HG03066 (cell line): ENCODE results near the gene KPNA1.
A peak's percentile ranks its signal among the peaks of the same experiment; 100 is the strongest.

ENCODE experiments used
- ATAC-seq: cut with Tn5 transposase; IDR thresholded peaks from one replicate; pipeline ENCODE4 v1.9.1; 2021; ENCODE audit warnings: low read depth; ENCODE audit not compliant: unreplicated experiment

The KPNA1 gene

DNA sequence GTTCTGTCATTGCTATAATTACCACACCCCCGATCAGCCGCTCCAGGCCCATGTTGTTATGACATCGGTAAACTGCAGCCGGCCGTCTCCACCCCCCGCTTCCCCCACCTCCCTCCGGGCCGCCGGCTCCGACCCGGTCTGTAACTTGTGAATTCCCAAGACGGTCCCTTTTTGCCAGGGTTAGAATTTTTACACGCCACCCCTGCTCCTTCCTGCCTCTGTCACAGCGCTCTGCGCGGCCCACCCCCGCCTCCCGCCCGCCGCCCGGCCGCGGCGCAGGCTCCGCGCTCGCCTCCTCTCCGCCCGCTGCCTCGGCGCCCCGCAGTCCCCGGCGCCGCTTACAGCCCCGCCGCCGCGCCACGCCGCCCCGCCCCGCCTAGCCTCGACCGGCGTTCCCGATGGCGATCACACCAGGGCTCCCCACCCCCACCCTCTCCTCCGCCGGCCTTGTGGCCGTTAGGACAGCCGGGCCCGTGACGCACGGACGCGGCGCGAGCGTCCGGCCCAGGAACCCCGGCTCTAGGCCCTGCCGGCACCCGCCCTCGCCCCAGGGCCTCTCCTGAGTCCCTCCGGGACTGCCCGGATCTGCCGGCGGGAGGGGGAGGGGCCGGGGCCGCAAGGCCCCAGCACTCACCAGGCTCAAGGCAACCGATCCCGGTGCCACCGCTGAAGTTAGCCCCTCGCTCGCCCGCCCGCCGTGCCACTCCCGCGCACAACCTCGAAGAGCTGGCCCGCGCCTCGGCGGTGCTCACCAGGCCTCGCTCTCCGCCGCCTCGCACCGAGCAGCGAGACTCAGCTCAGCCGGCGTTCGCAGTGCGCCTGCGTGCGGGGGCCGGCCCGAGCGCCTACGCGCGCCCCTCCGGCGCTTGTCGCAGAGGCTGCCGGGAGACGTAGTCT, at the start of gene KPNA1:
Gene KPNA1 (minus strand): TSS at position 817 of the 897 bp plus-strand sequence. CDS start 18,374 bp downstream, outside the sequence.
- peak; percentile 81 for ATAC-seq

DNA sequence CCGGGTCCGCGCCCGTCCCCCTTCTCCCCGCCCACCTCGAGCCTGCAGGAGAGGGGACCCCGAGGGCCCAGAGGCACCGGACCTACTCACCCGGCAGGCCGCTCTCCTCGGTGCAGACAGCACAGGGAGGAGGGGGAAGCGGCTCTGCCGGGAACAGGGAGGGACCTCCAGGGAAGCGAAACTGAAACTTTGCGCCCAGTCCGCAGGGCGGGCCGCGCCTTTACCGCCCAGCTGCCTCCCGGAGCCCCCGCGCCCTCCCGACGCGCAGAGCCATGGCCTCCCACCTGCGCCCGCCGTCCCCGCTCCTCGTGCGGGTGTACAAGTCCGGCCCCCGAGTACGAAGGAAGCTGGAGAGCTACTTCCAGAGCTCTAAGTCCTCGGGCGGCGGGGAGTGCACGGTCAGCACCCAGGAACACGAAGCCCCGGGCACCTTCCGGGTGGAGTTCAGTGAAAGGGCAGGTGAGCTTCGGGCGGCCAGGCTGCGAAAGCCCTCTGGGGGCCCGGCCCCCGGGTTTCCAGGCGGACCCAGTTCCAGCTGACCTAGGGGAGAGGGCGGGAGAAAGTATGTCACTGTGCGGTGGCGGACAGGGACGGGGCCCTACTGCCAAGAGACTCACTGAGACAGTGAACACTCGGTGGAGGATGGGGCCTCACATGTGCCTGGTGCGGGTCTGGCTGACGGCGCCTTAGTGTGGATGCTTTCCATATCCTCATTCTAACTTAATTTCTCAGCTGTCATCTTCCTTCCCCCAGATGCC, 49.6 kb upstream of the KPNA1 start, which contains the start of the genes DTX3L and PARP9:
Gene DTX3L (plus strand): TSS at position 184 of the 758 bp plus-strand sequence. CDS start 89 bp downstream, at position 273.
Gene PARP9 (minus strand): TSS at position 146 of the 758 bp plus-strand sequence. CDS start 4,680 bp downstream, outside the sequence.
- peak; percentile 58 for ATAC-seq

DNA sequence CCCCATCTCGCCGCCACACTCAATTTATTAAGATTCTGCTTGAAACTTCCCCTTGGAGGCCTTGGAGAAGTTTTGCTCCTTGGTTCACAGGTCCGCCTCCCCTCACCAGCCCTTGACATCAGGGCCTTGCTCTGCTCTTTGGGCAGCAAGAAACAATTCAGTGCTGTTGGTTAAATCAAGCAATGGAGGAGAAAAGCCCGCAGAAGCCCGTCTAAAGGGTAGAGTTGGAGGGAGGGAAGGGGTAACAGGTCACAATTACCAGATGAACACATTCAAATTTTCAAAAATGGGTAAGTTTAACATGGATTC, 48.9 kb upstream of the KPNA1 start:
- ATAC-seq = peak; percentile 3

DNA sequence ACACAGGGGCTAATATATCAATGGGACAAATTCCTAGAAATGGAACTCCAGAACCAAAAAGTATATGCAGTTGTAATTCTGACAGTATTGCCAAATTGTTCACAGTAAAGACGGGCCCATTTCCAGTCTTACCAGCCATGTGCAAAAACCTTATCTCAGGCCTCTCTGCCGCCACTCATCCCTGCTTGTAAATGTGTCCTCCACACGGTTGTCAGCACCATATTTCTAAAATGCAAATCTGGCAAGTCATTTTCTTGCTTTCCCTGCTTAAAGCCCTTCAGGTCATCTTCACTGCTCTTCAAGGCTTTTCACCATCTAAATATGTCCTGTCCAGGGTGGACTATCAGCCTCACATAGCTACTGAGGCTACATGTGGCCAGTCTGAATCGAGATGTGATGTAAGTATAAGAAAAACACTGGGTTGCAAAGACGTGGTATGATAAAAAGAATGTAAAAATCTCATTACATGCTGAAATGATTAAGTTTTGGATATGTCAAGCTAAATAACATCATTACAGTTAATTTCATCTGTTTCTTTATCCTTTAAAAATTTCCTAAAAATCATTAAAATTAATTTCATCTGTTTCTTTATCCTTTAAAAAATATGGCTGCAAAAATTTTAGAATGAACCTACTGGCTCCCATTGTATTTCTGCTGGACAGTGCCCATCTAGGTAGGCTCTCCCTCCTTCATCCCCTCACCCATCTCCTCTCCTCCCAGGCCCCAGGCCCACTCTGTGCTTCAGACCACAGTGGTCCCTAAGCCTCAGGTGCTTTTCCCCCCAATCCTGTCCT, 48.4 kb upstream of the KPNA1 start:
- ATAC-seq = no peak

DNA sequence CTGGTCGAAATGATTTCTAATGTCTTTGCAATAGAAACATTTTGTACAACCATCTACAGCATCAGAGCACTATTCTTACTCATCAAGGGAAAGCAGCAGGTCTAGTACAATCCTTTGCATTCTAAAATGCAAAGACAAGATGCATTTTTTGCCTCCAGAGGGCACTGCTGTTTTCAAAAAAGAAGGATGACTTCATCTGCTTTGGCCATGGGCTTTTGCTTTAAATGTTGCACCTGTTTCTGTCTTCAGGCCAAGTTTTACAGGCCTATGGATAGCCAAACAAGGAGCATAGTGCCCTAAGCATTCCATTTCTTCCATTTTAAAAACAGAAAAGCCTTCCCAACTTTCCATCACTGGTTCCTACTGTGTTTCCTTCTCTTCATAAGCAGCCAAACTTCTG, 45.9 kb upstream of the KPNA1 start:
- ATAC-seq = no peak

DNA sequence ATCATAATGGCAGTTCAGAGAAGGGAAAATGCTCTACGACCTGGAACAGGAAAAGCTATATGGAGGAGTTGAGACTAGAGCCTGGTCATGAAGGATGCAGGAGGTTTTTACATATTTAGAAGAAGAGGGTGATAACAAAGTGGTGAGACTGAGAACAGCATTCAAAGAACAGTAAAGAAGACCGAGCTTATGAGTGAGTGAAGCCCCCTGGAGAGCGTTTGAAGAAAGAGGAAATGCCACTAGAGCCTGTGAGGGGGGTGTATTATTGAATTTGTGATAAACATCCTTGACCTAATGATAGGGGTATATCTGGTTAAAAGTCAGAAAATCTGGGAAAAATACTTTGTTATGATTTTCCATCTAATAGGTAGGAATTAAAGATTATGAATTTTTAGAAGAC, 45.2 kb upstream of the KPNA1 start:
- ATAC-seq = no peak

DNA sequence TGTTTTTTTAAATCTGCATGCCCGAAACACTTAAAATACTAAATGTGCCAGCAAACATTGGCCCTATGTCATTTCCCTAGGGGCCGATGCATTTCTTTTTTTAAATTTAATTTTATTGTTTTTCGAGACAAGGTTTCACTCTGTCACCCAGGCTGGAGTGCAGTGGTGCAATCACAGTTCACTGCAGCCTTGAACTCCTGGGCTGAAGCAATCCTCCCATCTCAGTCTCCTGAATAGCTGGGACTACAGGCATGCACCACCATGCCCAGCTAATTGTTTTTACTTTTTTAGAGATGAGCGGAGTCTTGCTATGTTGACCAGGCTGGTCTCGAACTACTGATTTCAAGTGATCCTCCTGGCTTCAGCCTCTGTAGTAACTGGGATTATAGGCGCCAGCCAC, 43.9 kb upstream of the KPNA1 start:
- ATAC-seq = no peak

DNA sequence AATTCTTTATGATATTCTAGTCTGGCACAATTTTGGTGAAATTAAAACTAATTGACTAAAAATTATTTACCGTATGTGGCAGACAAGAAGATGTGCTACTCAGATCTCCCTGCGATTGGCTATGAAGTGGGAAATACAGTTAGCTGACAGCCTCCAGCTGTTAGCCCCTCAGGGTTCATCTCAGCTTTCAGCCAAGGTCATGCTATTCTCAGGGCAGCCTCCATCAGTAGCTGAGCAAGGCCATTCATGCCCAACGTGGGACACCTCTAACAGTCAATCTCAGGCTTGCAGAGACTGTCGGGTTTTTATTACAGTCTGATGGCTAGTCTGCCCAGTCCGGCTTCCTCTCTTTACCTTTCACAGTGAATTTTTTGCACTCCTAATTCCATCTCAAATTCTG, 42.6 kb upstream of the KPNA1 start:
- ATAC-seq = no peak

DNA sequence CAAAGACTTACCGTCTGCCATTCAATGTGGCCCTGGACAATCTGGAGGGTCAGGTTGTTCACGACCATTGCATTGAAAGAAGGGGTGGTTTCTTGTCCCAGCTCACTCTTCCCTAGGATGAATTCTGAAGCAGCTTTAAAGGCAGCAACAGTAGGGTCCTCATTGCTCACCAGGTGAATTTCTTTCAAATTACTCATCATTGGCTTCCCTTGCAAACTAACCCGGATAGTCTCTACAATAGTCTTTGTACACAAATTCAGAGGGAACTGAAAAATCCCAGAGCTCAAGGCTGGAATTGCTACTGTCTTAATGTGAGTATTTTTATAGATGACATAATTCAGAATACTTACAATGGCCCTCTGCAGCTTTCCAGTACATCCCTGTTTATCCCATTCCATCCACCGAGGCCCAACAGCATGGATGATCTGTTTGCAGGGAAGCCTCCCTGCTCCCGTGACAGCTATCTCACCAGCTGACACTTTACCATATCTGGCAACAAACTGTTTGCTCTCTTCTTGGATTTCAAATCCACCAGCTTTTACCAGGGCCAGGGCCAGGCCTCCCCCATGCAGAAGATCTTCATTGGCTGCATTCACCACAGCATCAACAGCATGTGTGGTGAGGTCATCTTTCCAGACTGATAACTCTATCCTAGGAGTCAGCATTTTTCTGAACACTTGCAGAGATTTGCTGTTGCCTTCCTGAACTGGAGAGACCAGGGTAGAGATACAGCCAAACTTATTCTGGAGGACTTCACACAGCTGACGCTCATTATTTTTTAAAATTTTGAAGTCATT, 40.7 kb upstream of the KPNA1 start:
- ATAC-seq = no peak

DNA sequence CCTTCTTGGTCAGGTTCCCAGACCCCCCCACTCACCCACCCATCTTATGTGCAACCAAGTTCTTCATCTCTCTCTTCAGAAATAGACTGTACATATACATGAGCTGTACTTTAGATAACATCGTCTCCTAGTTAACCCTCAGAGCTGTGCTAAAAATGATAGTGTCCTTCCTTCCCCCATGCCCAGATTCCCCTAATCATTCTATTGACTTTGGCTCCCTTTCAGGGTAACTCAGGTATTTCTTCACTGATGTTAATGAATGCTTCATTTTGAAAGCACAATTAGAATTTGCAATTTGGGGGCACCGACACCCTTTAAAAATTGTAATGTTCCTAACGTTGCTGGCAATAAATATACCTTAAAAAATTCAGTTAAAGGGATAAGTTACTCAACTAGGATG, 38.4 kb upstream of the KPNA1 start:
- no peak for ATAC-seq

DNA sequence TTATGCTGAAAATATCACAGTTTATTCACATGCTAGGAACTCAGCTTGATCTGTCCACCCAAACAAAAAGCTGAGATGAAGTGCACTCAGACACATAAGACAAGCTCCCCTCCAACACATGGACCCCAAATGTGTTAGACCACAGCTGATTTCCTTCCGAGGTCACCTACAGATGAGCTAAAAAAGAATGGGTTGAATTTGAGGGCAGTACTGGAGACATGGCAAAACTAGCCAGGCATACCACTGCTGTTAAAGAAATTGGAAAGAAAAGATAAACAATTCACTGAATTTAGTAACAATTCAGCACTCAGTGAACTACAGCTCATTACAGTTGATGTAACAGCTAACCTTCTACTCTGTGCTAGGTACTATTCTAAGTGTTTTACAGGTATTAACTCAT, 33.9 kb upstream of the KPNA1 start:
- ATAC-seq = no peak

DNA sequence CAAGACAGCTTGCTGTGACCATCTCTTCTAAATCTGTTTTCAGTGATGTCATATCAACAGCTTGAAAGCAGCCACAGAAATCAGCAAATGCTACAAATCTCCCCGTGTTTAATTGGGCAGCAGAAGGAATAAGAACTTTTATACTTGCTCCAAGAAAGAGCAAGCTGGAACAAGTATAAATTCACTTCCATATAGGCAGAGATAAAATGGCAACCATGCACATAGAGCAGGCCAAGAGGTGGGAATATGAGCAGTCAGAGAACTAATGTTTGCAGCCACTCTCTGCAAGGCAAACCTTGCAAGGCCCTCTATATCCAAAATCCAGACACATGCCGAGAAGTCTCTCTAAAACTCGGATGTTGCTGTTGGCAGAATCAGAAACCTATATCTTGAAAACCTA, 33.3 kb upstream of the KPNA1 start:
- no peak for ATAC-seq

DNA sequence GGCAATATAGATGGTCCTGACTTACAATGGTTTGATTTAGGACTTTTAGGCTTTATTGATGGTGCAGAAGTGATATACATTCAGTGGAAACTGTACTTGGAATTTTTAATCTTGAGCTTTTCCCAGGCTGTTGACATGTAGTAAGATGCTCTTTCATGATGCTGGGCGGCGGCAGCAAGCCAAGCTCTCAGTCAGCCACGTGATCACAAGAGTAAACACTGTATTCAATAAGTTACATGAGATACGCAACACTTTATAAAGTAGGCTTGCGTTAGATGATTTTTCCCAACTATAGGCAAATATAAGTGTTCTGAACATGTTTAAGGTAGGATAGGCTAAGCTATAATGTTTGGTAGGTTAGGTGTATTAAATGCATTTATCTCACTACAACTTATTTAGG, 31.4 kb upstream of the KPNA1 start:
- no peak for ATAC-seq

DNA sequence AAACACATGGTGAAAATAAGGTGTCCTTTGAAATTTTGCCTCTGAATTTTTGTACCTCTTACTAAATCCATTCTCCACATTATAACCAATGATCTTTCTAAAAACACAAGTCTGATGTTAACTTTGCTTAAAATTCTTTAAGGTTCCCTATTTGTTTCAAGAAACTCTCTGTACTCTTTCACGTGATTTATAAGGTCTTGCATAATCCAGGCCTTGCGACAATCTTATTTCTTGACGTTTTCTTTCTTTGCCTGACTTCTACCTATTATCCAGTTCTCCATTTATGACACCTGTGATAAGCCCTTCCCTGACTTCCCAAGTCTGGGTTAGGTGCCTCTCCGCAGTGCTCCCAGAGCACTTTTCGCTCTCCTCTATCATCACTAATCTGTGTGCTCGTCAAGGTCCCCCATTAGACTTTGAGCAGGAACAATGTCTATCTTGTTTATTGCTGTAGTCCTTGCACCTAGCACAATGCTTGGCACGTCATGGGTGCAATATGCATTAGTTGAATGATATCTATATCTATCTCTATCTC, 24.3 kb upstream of the KPNA1 start:
- ATAC-seq = no peak

DNA sequence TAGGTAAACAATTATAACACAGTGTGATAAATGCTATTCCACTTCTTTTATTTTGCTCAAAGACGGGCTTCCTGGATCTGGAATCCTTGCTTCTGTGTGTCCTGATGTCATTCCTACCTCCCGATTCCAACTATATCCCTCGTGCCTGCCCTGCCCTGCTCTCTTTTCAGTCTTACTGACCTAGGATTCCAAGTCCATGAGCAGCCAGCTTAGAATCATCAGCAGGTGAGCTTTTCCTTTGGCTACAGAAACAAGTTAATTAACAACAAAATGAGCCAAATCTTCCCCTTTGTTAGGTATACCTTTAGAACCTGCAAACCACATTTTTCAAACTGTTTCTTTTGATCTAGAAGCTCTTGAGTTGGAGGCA, 21.9 kb upstream of the KPNA1 start:
- no peak for ATAC-seq

DNA sequence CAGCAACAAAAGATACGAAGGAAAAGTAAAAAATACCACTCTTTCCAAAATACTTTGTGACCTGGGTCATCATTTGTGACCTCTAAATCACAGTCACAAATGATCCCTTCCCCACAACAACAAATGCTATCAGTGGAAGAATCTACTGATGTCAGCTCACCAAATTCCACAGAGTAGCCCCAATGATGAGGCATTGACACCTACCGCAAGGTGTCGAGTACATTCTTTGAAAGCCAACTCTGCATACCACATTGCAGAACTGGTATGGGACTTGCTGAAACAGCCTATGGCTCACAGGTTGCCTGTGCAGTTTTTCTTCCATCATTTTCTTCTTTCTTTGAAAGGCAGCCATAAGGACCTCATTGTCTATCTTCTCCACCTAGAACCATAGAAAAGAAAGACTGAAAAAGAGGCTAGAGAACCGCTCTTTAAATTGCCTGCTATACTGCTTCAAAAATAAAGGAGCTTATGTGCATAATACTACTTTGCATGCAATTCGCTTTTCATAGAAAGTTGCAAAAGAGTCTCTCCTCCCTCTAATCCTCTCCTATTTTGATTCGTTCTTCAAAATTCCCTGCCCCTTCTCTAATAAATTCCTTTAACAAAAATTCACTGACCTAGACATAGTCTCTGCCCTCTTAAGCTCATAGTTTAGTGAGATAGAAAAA, 21.4 kb upstream of the KPNA1 start:
- no peak for ATAC-seq

DNA sequence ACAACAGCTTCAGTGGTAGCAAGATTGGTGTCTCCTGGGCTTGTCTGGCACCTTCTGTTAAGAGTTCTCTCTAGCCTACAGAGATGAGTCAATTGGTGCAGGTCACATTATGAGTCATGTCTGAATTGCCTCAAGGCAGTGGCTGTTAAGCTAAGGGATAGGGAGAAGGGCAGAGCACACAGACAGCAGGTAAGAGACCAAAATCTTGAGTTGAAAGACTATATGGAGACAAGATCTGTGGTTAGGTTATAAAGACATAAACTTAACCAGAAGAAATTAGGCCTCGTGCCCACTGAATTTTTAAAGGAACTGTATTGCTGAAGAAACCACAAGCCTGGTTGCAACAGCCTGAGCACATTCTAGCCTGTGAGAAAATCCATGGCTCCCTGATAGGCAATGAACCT, 19.2 kb upstream of the KPNA1 start:
- ATAC-seq = peak; percentile 100

DNA sequence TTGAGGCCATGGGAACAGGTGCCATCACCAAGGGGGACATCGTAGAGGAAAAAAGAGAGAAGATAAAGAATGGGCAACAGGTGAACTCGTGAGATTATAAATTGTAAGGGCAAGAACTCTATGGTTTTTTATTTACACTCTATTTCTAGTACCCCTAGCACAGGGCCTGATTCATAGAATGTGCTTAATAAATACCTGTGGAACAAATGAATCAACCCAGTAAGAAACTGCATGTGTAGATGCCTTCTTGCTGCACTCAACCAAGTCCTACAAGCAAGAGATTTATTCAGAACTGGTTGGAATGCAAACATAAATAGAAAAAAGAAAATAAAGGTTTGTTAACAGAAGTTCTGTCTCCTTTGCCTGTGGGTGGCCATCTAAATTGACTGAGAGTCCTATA, 18.7 kb upstream of the KPNA1 start:
- ATAC-seq = no peak

DNA sequence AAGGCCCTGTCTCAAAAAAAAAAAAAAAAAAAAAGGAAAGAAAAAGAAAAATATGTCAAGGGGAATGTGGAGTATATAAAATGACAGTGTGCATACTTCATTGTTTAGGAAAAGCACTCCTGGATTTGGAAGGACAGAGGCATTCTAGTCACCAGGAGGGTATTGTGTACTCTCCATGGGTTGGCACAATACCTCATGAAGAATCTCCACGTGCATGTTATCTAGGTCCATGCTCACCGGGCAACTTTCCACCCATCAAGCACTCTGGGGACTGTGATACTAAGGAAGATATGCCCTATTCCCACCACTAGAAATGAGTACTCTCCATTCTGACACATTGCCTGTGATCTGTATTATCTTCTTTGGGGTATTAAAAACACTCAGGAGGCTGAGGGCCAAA, 15.4 kb upstream of the KPNA1 start:
- no peak for ATAC-seq
